LNCAP (cell line): Measurements from ENCODE around the gene STPG4.

ENCODE experiments used
- TF ChIP-seq, protein P1 (sequence below): fragments of 450-650 bp; IDR thresholded peaks from 2 replicates; pipeline ENCODE4 v1.5.1; 2017; ENCODE audit warnings: mild to moderate bottlenecking

The STPG4 gene

GRCh38 chr2:47069628-47070154 is 85.4 kb downstream of the STPG4 start:
- TF ChIP-seq, protein P1, sequence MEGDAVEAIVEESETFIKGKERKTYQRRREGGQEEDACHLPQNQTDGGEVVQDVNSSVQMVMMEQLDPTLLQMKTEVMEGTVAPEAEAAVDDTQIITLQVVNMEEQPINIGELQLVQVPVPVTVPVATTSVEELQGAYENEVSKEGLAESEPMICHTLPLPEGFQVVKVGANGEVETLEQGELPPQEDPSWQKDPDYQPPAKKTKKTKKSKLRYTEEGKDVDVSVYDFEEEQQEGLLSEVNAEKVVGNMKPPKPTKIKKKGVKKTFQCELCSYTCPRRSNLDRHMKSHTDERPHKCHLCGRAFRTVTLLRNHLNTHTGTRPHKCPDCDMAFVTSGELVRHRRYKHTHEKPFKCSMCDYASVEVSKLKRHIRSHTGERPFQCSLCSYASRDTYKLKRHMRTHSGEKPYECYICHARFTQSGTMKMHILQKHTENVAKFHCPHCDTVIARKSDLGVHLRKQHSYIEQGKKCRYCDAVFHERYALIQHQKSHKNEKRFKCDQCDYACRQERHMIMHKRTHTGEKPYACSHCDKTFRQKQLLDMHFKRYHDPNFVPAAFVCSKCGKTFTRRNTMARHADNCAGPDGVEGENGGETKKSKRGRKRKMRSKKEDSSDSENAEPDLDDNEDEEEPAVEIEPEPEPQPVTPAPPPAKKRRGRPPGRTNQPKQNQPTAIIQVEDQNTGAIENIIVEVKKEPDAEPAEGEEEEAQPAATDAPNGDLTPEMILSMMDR, result no peak

- TF ChIP-seq, protein P1, result no peak
Observed at GRCh38 chr2:47068981-47069627, 86.0 kb downstream of the STPG4 start.

DNA sequence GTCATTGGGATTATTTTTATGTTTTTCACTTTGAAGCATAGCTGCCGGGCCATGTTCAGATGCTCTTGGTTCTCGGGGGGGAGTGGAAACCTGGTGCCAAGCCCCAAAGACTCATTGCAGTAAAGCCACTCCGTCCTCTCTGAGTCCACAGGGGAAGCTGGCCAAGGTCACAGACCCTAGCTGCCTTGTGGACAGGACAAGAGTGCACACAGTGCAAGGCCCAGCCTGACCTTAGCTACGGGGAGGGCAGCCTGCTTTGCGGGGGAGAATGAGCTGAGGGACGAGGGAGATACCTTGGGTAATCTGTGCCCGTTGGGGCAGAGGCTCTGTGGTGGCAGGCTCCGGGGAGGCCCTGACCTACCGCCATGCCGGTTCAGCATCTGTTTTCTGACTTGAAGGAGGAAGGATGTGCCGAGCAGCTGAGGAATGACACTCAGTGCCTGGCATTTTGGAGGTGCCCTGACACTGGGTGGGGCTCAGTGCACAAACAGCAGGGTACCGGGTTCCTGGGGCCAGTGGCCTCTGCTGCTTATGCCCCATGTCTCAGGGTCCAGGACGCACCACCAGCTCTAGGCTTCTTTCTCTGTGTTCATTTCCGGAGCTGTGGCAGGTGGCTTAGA is 87.2 kb downstream of the STPG4 start:
- TF ChIP-seq, protein P1, result no peak

DNA sequence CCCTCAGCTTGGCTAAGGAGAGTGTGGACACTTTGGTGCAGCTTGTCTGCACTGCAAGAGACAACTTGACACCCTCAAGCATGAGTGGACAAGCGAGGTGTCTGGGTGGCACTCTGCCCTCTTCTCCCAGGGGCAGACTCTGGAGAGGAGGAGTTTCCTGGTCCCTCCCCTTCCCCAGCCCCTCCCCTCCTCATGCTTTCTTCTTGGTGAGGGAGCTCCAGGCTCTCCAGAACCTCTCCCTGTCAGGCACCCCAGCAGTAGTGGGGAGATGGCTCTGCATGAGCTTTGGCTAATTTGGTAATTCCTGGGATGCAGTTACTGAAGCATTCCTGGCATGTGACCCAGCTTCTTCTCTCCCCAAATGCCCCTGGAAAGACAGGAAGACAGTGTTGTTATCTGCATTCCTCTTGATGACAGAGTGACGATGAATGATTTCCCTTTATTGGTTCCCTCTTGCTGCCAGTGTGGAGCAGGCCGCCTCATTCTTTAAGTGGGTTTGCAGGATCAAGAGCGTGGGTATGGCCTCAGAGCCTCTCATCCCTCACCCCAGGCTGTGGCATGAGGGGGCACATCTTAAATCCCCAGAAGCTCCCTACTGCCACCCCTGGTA is 89.2 kb downstream of the STPG4 start:
- TF ChIP-seq, protein P1, result no peak

- TF ChIP-seq, protein P1, result no peak
Observed at GRCh38 chr2:47065343-47065742, 89.8 kb downstream of the STPG4 start.

DNA sequence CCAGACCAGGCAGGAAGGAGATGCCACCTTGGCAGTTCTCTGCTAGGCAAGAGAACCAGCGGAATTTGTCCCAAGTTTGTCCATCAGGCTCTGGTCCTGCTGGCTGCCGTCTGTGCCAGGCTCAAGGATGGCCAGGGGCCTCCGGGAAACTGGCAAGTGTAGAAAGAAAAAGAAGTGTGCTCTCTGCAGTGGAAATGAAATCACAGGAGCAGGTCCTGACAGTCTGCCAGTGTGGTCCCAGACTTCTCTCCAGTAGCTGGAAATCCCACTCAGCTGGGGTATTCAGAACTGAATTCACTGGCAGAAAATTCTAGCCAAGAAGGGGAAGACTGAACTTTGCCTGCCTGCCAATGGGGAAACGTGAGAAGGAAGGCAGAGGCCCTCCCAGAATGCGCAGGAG is 91.0 kb downstream of the STPG4 start:
- TF ChIP-seq, protein P1, result no peak

- TF ChIP-seq, protein P1, result no peak
Observed at GRCh38 chr2:47063538-47063930, 91.6 kb downstream of the STPG4 start.
